ENCODE measurements around the gene APOA4.

The APOA4 gene

GRCh38 chr11:116773203-116774097 lies 49.7 kb downstream of the APOA4 start:
- Histone ChIP-seq H3K4me1 (ENCODE audit: control insufficient read depth, insufficient read depth, low read length) (peaks cover 10% of the 10 kb centered on the region; the same call in 1 of the 2 replicates), H3K9me3 (ENCODE audit: control insufficient read depth, insufficient read depth, low read length) (no peaks in the 10 kb centered on the region), H3K27ac (ENCODE audit: low read depth, low read length) (peak overlapping the region; percentile 96)

GRCh38 chr11:116772443-116773202 lies 50.5 kb downstream of the APOA4 start, which contains the start of gene BUD13:
Gene BUD13 (minus strand): TSS chr11:116772987. CDS start chr11:116772964, 23 bp downstream.
- Histone ChIP-seq H3K4me3 (ENCODE audit: low read depth, low read length) (peak within 1 kb of the TSS; percentile 95), H3K9me3 (ENCODE audit: control insufficient read depth, insufficient read depth, low read length) (no peaks in the 10 kb centered on the region), H3K9ac (ENCODE audit: low read depth, low read length) (peak within 1 kb of the TSS; percentile 82), H3K27me3 (ENCODE audit: control insufficient read depth, insufficient read depth, low read length) (no peaks in the 10 kb centered on the region), H3K36me3 (ENCODE audit: control insufficient read depth, insufficient read depth, low read length) (peaks cover 40% of the 10 kb centered on the region), H3K27ac (ENCODE audit: low read depth, low read length) (peak within 1 kb of the TSS; percentile 96), H3K4me1 (ENCODE audit: control insufficient read depth, insufficient read depth, low read length) (peaks cover 10% of the 10 kb centered on the region; the same call in 1 of the 2 replicates)

More at GRCh38 chr11:116773203-116774097, 49.7 kb downstream of the APOA4 start:
- H3K36me3 ChIP-seq (ENCODE audit: control insufficient read depth, insufficient read depth, low read length), result peaks cover 40% of the 10 kb centered on the region
- H3K27me3 ChIP-seq (ENCODE audit: control insufficient read depth, insufficient read depth, low read length), result no peaks in the 10 kb centered on the region
- H3K4me3 ChIP-seq (ENCODE audit: low read depth, low read length), result peak overlapping the region; percentile 95
- peak overlapping the region; percentile 75 for H3K9ac ChIP-seq (ENCODE audit: low read depth, low read length)

- H3K9me3 ChIP-seq (ENCODE audit: control insufficient read depth, insufficient read depth, low read length), result no peaks in the 10 kb centered on the region
- no peaks in the 10 kb centered on the region for H3K27me3 ChIP-seq (ENCODE audit: control insufficient read depth, insufficient read depth, low read length)
- H3K9ac ChIP-seq (ENCODE audit: low read depth, low read length), result peak overlapping the region; percentile 82
- peaks cover 10% of the 10 kb centered on the region; the same call in 1 of the 2 replicates for H3K4me1 ChIP-seq (ENCODE audit: control insufficient read depth, insufficient read depth, low read length)
- H3K27ac ChIP-seq (ENCODE audit: low read depth, low read length), result peak overlapping the region; percentile 96
- peaks cover 38% of the 10 kb centered on the region for H3K36me3 ChIP-seq (ENCODE audit: control insufficient read depth, insufficient read depth, low read length)
- H3K4me3 ChIP-seq (ENCODE audit: low read depth, low read length), result peak overlapping the region; percentile 95
Measured at GRCh38 chr11:116771935-116772334, 51.2 kb downstream of the APOA4 start.
